ENCODE results near the gene CABP1.
"Not testable (repeated sequence)": the region's sequence is repeated elsewhere in the genome, so short reads cannot be mapped to it uniquely, and the experiment has no call there.

The CABP1 gene

GRCh38 chr12:120610560-120610959 lies 29.9 kb upstream of the CABP1 start:
- Histone ChIP-seq H3K27ac (no peak overlapping the region), H3K9me3 (ENCODE audit: low read depth, low read length) (no peaks in the 10 kb centered on the region), H3K4me3 (no peak overlapping the region), H3K9ac (ENCODE audit: insufficient read length) (no peak overlapping the region), H3K36me3 (ENCODE audit: insufficient read depth, low read length) (no peaks in the 10 kb centered on the region)
- no peak for TF ChIP-seq POLR2AphosphoS5 (IDR thresholded peaks at IDR 0.05; ENCODE audit: borderline replicate concordance, low read depth, low read length)
- DNase-seq (ENCODE audit: low read depth, low spot score), result no peak

- not testable (repeated sequence) for H3K27ac ChIP-seq; H3K9me3 ChIP-seq (ENCODE audit: low read depth, low read length); DNase-seq (ENCODE audit: low read depth, low spot score); H3K36me3 ChIP-seq (ENCODE audit: insufficient read depth, low read length); H3K4me3 ChIP-seq; H3K9ac ChIP-seq (ENCODE audit: insufficient read length)
Observed at GRCh38 chr12:120611534-120611933, 28.9 kb upstream of the CABP1 start.

GRCh38 chr12:120614848-120615247 lies 25.6 kb upstream of the CABP1 start:
- Histone ChIP-seq H3K4me3 (no peak overlapping the region), H3K9me3 (ENCODE audit: low read depth, low read length) (no peaks in the 10 kb centered on the region), H3K36me3 (ENCODE audit: insufficient read depth, low read length) (no peaks in the 10 kb centered on the region), H3K27ac (no peak overlapping the region), H3K9ac (ENCODE audit: insufficient read length) (no peak overlapping the region)
- TF ChIP-seq EZH2 (IDR thresholded peaks at IDR 0.05) (no peak), FOXP2 (optimal IDR thresholded peaks at IDR 0.05; ENCODE audit: control extremely low read depth, extremely low read length, insufficient read depth) (no peak), POLR2AphosphoS5 (IDR thresholded peaks at IDR 0.05; ENCODE audit: borderline replicate concordance, low read depth, low read length) (no peak)
- no peak for DNase-seq (ENCODE audit: low read depth, low spot score)

- not testable (repeated sequence) for H3K27ac ChIP-seq; H3K4me3 ChIP-seq; H3K9ac ChIP-seq (ENCODE audit: insufficient read length); H3K36me3 ChIP-seq (ENCODE audit: insufficient read depth, low read length); H3K9me3 ChIP-seq (ENCODE audit: low read depth, low read length); DNase-seq (ENCODE audit: low read depth, low spot score)
Observed at GRCh38 chr12:120617193-120617592, 23.2 kb upstream of the CABP1 start.

- H3K36me3 ChIP-seq (ENCODE audit: insufficient read depth, low read length); DNase-seq (ENCODE audit: low read depth, low spot score); H3K4me3 ChIP-seq; H3K9me3 ChIP-seq (ENCODE audit: low read depth, low read length); H3K27ac ChIP-seq; H3K9ac ChIP-seq (ENCODE audit: insufficient read length): not testable (repeated sequence)
Observed at GRCh38 chr12:120617767-120618166, 22.7 kb upstream of the CABP1 start.

- TF ChIP-seq EZH2 (IDR thresholded peaks at IDR 0.05) (no peak), POLR2AphosphoS5 (IDR thresholded peaks at IDR 0.05; ENCODE audit: borderline replicate concordance, low read depth, low read length) (no peak), FOXP2 (optimal IDR thresholded peaks at IDR 0.05; ENCODE audit: control extremely low read depth, extremely low read length, insufficient read depth) (no peak)
- no peak for DNase-seq (ENCODE audit: low read depth, low spot score)
- no peak overlapping the region for H3K9ac ChIP-seq (ENCODE audit: insufficient read length)
- no peak overlapping the region for H3K4me3 ChIP-seq
- H3K27ac ChIP-seq, result no peak overlapping the region
- no peaks in the 10 kb centered on the region for H3K9me3 ChIP-seq (ENCODE audit: low read depth, low read length)
- no peaks in the 10 kb centered on the region for H3K36me3 ChIP-seq (ENCODE audit: insufficient read depth, low read length)
Observed at GRCh38 chr12:120618954-120619615, 21.3 kb upstream of the CABP1 start.

GRCh38 chr12:120620624-120621023 lies 19.8 kb upstream of the CABP1 start:
- DNase-seq (ENCODE audit: low read depth, low spot score), result no peak
- Histone ChIP-seq H3K9ac (ENCODE audit: insufficient read length) (no peak overlapping the region), H3K4me3 (no peak overlapping the region), H3K27ac (no peak overlapping the region), H3K36me3 (ENCODE audit: insufficient read depth, low read length) (no peaks in the 10 kb centered on the region), H3K9me3 (ENCODE audit: low read depth, low read length) (no peaks in the 10 kb centered on the region)
- TF ChIP-seq POLR2AphosphoS5 (IDR thresholded peaks at IDR 0.05; ENCODE audit: borderline replicate concordance, low read depth, low read length) (no peak), EZH2 (IDR thresholded peaks at IDR 0.05) (no peak), FOXP2 (optimal IDR thresholded peaks at IDR 0.05; ENCODE audit: control extremely low read depth, extremely low read length, insufficient read depth) (no peak)

- H3K9ac ChIP-seq (ENCODE audit: insufficient read length), result no peak overlapping the region
Observed at GRCh38 chr12:120625557-120626419, 14.6 kb upstream of the CABP1 start.

GRCh38 chr12:120628919-120629318 lies 11.5 kb upstream of the CABP1 start:
- Histone ChIP-seq H3K36me3 (ENCODE audit: insufficient read depth, low read length) (no peaks in the 10 kb centered on the region), H3K9ac (ENCODE audit: insufficient read length) (no peak overlapping the region), H3K4me3 (no peak overlapping the region), H3K9me3 (ENCODE audit: low read depth, low read length) (no peaks in the 10 kb centered on the region), H3K27ac (no peak overlapping the region)
- no peak for TF ChIP-seq POLR2AphosphoS5 (IDR thresholded peaks at IDR 0.05; ENCODE audit: borderline replicate concordance, low read depth, low read length)
- no peak for TF ChIP-seq EZH2 (IDR thresholded peaks at IDR 0.05)
- no peak for TF ChIP-seq FOXP2 (optimal IDR thresholded peaks at IDR 0.05; ENCODE audit: control extremely low read depth, extremely low read length, insufficient read depth)
- no peak for DNase-seq (ENCODE audit: low read depth, low spot score)

More at GRCh38 chr12:120625557-120626419, 14.6 kb upstream of the CABP1 start:
- no peaks in the 10 kb centered on the region for H3K36me3 ChIP-seq (ENCODE audit: insufficient read depth, low read length)
- no peaks in the 10 kb centered on the region for H3K9me3 ChIP-seq (ENCODE audit: low read depth, low read length)
- H3K27ac ChIP-seq, result no peak overlapping the region
- H3K4me3 ChIP-seq, result no peak overlapping the region
- DNase-seq (ENCODE audit: low read depth, low spot score), result no peak
- no peak for TF ChIP-seq POLR2AphosphoS5 (IDR thresholded peaks at IDR 0.05; ENCODE audit: borderline replicate concordance, low read depth, low read length)
- TF ChIP-seq EZH2 (IDR thresholded peaks at IDR 0.05), result no peak
- no peak for TF ChIP-seq FOXP2 (optimal IDR thresholded peaks at IDR 0.05; ENCODE audit: control extremely low read depth, extremely low read length, insufficient read depth)

Data from SK-N-MC (cell line).